GM21423 (cell line): ENCODE results near the gene SNAP25.

Experiments
- ATAC-seq: cut with Tn5 transposase; IDR thresholded peaks from one replicate; pipeline ENCODE4 v1.9.1; 2021; ENCODE audit warnings: mild to moderate bottlenecking, moderate library complexity; ENCODE audit not compliant: unreplicated experiment

The SNAP25 gene

GRCh38 chr20:10216146-10216791, 2.4 kb upstream of the SNAP25 start:
- ATAC-seq = no peak

- no peak for ATAC-seq
Measured at GRCh38 chr20:10217721-10218410, 764 bp upstream of the SNAP25 start.

- ATAC-seq = peak; percentile 75
Measured at GRCh38 chr20:10219452-10219791, 792 bp downstream of the SNAP25 start.

GRCh38 chr20:10219993-10220750, 1.5 kb downstream of the SNAP25 start:
- ATAC-seq = no peak

- ATAC-seq = no peak
Measured at GRCh38 chr20:10221021-10221420, 2.4 kb downstream of the SNAP25 start.

GRCh38 chr20:10225439-10226060, 6.9 kb downstream of the SNAP25 start:
- ATAC-seq = no peak

- ATAC-seq = no peak
Measured at GRCh38 chr20:10228330-10228729, 9.7 kb downstream of the SNAP25 start.

- ATAC-seq = no peak
Measured at GRCh38 chr20:10231290-10231689, 12.7 kb downstream of the SNAP25 start.

GRCh38 chr20:10236540-10237533, 18.2 kb downstream of the SNAP25 start:
- no peak for ATAC-seq

GRCh38 chr20:10239954-10240353, 21.3 kb downstream of the SNAP25 start:
- ATAC-seq = no peak

- no peak for ATAC-seq
Measured at GRCh38 chr20:10240655-10241054, 22.0 kb downstream of the SNAP25 start.

GRCh38 chr20:10242166-10242565, 23.5 kb downstream of the SNAP25 start:
- ATAC-seq = no peak

GRCh38 chr20:10247440-10247839, 28.8 kb downstream of the SNAP25 start:
- ATAC-seq = no peak

GRCh38 chr20:10249048-10249770, 30.6 kb downstream of the SNAP25 start:
- ATAC-seq = no peak

GRCh38 chr20:10249822-10250221, 31.2 kb downstream of the SNAP25 start:
- no peak for ATAC-seq

GRCh38 chr20:10250902-10251301, 32.3 kb downstream of the SNAP25 start:
- ATAC-seq = no peak

GRCh38 chr20:10253780-10254179, 35.1 kb downstream of the SNAP25 start:
- no peak for ATAC-seq

GRCh38 chr20:10255846-10256245, 37.2 kb downstream of the SNAP25 start:
- ATAC-seq = no peak

- ATAC-seq = no peak
Measured at GRCh38 chr20:10259166-10259565, 40.5 kb downstream of the SNAP25 start.

GRCh38 chr20:10260316-10260715, 41.7 kb downstream of the SNAP25 start:
- no peak for ATAC-seq
